ENCODE results near the gene ATF3.

The ATF3 gene

GRCh38 chr1:212600071-212600915 is 8.3 kb upstream of the ATF3 start:
- no peak overlapping the region for H3K4me3 ChIP-seq (ENCODE audit: low read length)
- no peaks in the 10 kb centered on the region for H3F3A ChIP-seq (ENCODE audit: control insufficient read depth, insufficient read depth)
- no peaks in the 10 kb centered on the region for H3K9me3 ChIP-seq (ENCODE audit: control insufficient read depth, insufficient read depth, low read length)
- peaks cover 55% of the 10 kb centered on the region for H3K27me3 ChIP-seq (ENCODE audit: control insufficient read depth, low read length)
- no peak for TF ChIP-seq EZH2phosphoT487 (IDR thresholded peaks at IDR 0.05; ENCODE audit: borderline replicate concordance, low read length)
- no peak for TF ChIP-seq CTCF (IDR thresholded peaks at IDR 0.05; ENCODE audit: low read depth, low read length, poor library complexity, severe bottlenecking)
- no peaks in the 10 kb centered on the region for H4K20me1 ChIP-seq (ENCODE audit: control insufficient read depth, insufficient read depth, low read depth, low read length)
- no peak overlapping the region for H3K4me2 ChIP-seq (ENCODE audit: low read length)
- H3K79me2 ChIP-seq (ENCODE audit: control insufficient read depth, low read length), result no peaks in the 10 kb centered on the region
- H3K4me1 ChIP-seq (ENCODE audit: control insufficient read depth, low read length), result no peaks in the 10 kb centered on the region
- H3K36me3 ChIP-seq (ENCODE audit: control insufficient read depth, low read length), result no peaks in the 10 kb centered on the region
- H3K27ac ChIP-seq (ENCODE audit: low read depth, low read length), result no peak overlapping the region
- H3K9me2 ChIP-seq (replicated peaks; ENCODE audit: control insufficient read depth, low read length), result no peaks in the 10 kb centered on the region

- no peak overlapping the region for H3K27ac ChIP-seq (ENCODE audit: low read depth, low read length)
- H3K4me2 ChIP-seq (ENCODE audit: low read length), result no peak overlapping the region
- no peaks in the 10 kb centered on the region for H3K9me3 ChIP-seq (ENCODE audit: control insufficient read depth, insufficient read depth, low read length)
- no peaks in the 10 kb centered on the region for H3F3A ChIP-seq (ENCODE audit: control insufficient read depth, insufficient read depth)
- H4K20me1 ChIP-seq (ENCODE audit: control insufficient read depth, insufficient read depth, low read depth, low read length), result no peaks in the 10 kb centered on the region
- H3K36me3 ChIP-seq (ENCODE audit: control insufficient read depth, low read length), result no peaks in the 10 kb centered on the region
- H3K27me3 ChIP-seq (ENCODE audit: control insufficient read depth, low read length), result peaks cover 62% of the 10 kb centered on the region
- no peaks in the 10 kb centered on the region for H3K9me2 ChIP-seq (replicated peaks; ENCODE audit: control insufficient read depth, low read length)
- no peak overlapping the region for H3K4me3 ChIP-seq (ENCODE audit: low read length)
- no peak for TF ChIP-seq CTCF (IDR thresholded peaks at IDR 0.05; ENCODE audit: low read depth, low read length, poor library complexity, severe bottlenecking)
- TF ChIP-seq EZH2phosphoT487 (IDR thresholded peaks at IDR 0.05; ENCODE audit: borderline replicate concordance, low read length), result no peak
- H3K4me1 ChIP-seq (ENCODE audit: control insufficient read depth, low read length), result no peaks in the 10 kb centered on the region
- no peaks in the 10 kb centered on the region for H3K79me2 ChIP-seq (ENCODE audit: control insufficient read depth, low read length)
These were observed 7.6 kb upstream of the ATF3 start for GRCh38 chr1:212600980-212601379.

GRCh38 chr1:212601524-212601923 is 7.0 kb upstream of the ATF3 start:
- Histone ChIP-seq H3K9me2 (replicated peaks; ENCODE audit: control insufficient read depth, low read length) (no peaks in the 10 kb centered on the region), H3K4me2 (ENCODE audit: low read length) (no peak overlapping the region), H3K9me3 (ENCODE audit: control insufficient read depth, insufficient read depth, low read length) (no peaks in the 10 kb centered on the region), H3K27me3 (ENCODE audit: control insufficient read depth, low read length) (peaks cover 62% of the 10 kb centered on the region), H3F3A (ENCODE audit: control insufficient read depth, insufficient read depth) (no peaks in the 10 kb centered on the region), H3K4me3 (ENCODE audit: low read length) (no peak overlapping the region), H3K79me2 (ENCODE audit: control insufficient read depth, low read length) (no peaks in the 10 kb centered on the region), H3K27ac (ENCODE audit: low read depth, low read length) (no peak overlapping the region), H4K20me1 (ENCODE audit: control insufficient read depth, insufficient read depth, low read depth, low read length) (no peaks in the 10 kb centered on the region), H3K4me1 (ENCODE audit: control insufficient read depth, low read length) (no peaks in the 10 kb centered on the region), H3K36me3 (ENCODE audit: control insufficient read depth, low read length) (no peaks in the 10 kb centered on the region)
- TF ChIP-seq EZH2phosphoT487 (IDR thresholded peaks at IDR 0.05; ENCODE audit: borderline replicate concordance, low read length) (no peak), CTCF (IDR thresholded peaks at IDR 0.05; ENCODE audit: low read depth, low read length, poor library complexity, severe bottlenecking) (no peak)
